Fibroblast of skin of scalp (primary cell): ENCODE results near the gene SRPK3.

ENCODE experiments used
- DNase-seq: peaks from one replicate; pipeline ENCODE4 v3.0.0-alpha.2; 2013

The SRPK3 gene

DNA sequence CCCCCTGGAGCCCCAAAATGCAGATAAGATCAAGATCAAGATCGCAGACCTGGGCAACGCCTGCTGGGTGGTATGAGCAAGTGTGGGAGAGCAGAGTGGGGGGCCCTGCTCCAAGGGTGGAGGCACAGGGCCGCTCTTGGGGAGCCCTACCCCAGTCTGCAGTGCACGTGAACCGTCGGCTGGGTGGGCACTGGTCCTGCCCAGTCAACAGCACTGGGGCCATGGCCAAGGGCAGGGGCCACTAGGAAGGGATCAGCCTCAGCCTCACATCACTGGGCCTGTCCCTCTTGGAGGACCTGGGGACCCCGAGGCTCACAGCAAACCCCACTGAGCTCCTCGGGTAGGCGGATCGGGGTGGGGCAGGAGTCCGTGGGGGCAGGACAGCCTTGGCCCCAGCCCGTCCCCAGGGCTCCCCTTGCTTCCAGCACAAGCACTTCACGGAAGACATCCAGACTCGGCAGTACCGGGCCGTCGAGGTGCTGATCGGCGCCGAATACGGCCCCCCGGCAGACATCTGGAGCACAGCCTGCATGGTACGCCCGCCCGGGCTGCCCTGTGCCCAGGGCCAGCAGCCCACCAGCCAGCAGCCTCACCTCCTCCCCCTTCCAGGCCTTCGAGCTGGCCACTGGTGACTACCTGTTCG lies 3.6 kb downstream of the SRPK3 start:
- no peak for DNase-seq

DNA sequence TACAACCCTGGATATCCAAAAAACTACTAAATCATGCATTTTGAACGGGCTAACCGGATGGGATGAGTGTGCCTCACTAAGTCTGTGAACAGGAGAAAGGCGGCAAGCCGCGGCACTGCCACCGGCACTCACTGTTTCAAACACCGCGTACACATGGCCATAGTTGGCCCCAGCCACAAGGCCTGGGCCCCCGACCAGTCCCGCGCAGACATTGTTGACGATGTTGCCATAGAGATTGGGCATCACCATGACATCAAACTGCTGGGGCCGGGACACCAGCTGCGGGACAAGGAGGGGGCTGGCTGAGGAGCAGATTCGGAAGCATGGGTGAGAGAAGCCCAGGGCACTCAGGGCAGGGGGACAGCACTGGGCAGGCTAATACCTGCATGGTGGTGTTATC lies 5.8 kb downstream of the SRPK3 start:
- DNase-seq = no peak

DNA sequence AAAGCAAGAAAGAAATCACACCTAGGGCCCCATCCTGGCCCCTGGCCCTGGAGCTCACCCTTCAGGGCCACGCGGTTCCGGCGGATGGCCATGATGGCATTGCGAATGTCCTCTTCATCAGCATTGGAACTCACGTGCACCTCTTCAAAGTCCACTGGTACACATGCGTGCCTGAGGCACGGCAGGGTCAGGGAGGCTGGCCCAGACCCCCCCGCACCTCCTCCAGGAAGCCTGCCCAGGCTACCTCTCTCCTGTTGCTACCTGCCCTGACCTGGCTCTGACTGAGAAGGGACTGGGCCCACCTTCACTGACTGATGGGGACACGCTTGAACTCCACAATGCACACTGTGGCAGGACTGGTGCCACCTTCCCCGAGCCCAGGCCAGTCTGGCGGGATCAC lies 8.8 kb downstream of the SRPK3 start:
- no peak for DNase-seq

DNA sequence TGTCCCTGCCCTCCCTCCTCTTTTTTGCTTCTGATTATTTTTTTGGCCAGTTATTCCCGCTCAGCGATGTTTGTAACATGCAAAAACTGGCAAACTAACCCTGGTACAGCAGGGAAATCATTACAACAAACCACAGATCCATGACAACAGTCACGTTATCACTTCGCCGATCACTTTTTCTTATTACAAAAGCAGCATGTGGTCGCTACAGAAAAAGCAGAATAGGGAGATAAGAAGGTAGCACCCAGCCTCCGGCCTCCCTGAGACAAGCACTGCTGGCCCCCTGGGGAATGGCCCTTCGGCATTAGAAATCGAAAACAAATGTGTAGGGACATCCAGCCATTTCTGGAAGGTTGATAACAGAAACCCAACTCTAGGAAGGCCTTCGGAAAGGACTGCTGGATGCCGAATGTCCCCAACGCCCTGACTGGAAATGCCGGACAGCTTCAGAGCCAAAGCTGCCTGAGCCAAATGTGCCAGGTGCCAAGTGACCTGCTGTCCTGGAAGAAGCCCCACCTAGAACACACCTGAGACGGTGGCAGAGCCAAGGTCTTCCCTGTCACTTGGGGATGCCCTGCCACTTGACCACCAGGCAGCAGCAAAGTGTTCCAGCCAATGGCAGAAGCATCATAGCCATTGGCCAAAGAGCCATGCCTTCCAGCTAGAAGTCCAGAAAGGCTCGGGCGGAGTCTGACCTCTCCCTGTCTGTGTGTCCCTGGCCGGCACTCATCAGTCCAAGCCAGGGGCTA lies 10.4 kb downstream of the SRPK3 start:
- no peak for DNase-seq

DNA sequence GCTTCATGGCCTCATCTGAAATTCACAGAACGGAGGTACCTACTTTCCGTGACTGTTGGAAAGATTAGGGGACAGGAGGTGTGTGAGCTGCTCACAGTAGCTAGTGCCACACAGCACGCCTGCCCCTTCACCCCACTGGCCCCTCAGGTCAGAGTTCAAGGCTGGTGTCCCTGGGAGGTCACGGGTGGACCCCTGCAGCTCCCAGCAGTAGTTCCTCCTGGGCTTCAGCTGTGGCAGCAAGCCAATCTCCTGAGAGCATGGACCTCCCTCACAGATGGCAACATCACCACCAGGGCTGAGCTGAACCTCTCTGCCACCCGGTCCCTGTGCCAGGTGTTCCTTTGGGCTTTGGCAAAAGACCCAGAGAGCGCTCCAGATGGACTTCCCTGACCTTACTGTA lies 11.5 kb downstream of the SRPK3 start:
- no peak for DNase-seq

DNA sequence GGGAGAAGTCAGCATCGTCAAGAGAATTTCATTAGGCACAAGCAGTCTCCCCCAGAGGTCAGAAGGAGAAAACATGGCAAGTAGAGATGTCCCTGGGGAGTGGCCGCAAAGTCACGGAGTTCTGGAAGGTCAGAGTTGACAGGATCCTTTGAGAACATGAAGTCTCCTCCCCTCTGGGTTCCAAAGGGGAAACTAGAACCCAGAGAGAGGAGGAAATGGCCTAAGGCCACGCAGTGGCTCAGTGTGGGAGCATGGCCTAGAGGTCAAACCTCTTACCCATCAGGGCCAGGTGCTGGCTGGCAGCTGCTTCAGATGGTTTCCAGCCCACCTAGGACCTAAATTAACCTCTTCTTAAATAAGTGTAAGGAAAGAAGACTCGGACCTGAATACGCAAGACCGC lies 12.4 kb downstream of the SRPK3 start:
- no peak for DNase-seq

DNA sequence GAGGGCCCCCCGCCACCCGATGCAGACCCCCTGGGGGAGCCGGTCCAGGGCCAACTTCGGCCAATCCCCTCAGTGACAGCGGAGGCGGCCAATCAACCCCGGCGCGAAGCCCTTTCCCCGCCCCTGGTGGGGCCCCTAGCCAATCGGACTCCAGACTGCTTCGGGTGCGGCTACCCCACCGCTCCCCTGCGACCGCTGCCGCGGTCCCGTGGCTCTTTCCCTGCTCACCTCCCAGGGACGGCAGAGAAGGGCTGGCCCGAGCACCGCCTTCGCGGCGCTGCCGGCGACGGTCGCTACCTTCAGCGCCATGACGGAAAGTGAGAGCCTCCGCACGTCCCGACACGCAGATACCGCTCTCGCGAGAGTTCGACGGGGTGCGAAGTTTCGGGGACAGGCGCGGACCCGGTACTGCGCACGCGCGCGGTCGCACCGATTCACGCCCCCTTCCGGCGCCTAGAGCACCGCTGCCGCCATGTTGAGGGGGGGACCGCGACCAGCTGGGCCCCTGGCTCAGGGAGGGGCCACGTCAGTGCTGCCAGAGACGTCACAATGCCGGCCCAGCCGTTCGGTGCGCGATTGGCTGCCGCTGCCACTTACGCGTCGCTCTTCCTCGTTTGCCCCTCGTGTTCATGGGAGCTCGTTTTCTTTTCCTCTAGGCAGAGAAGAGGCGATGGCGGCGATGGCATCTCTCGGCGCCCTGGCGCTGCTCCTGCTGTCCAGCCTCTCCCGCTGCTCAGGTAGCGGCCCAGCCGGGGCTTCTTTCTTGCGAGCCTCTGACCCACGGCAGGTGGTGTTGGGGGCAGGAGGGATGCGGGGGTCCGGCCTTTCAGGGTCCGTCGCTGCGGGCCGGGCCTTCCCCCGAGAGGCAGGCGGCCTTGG lies 13.4 kb downstream of the SRPK3 start, which contains the start of the genes IDH3G and SSR4:
Gene IDH3G (minus strand): TSS at position 358 of the 879 bp plus-strand sequence. CDS start 49 bp downstream, at position 309.
Gene SSR4 (plus strand): TSS at position 651 of the 879 bp plus-strand sequence. CDS start 20 bp downstream, at position 671.
- DNase-seq = peak; percentile 95

DNA sequence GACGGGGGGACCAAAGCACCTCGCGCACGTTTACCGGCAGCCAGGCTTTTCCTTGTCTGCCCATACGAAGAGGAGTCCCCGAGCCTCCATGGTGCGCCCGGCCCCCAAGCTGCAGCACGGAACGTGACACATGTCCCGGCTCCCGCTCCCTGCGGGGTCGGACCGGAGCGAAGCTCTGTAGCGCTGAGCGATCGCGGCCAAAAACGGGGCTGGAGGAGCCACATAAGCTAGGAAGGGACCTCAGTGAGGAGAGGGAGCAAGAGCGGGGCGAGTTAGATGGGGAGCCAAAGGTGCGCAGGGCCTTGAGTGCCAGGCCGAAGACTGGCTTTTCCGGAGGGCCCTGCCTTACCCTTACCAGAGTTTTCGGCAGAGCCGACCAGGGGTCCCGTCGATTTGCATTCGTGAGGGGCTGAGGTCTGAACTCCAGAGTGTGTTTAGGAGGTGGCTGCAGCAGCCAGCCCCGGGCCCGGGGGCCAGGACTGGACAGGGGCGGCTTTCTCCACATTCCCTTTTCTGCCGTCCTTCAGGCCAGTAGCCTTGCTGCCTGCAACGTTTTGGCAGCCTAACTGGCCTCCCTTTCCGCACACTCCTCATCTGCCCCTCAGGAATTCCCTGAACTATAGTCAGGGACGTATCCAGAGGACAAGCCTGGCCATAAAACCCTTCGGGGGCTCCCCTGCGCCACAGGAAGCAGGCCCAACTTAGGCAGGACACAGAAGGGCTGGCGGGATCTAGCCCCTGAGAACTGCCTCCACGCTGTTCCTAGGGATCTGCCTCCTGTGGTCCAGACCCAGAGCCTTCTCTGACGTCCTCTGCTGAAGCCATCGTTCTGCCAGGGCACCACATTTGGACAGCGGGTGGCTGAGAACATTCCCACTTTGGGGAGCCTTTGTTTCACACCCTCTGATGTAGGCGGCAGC lies 14.3 kb downstream of the SRPK3 start:
- DNase-seq = no peak

DNA sequence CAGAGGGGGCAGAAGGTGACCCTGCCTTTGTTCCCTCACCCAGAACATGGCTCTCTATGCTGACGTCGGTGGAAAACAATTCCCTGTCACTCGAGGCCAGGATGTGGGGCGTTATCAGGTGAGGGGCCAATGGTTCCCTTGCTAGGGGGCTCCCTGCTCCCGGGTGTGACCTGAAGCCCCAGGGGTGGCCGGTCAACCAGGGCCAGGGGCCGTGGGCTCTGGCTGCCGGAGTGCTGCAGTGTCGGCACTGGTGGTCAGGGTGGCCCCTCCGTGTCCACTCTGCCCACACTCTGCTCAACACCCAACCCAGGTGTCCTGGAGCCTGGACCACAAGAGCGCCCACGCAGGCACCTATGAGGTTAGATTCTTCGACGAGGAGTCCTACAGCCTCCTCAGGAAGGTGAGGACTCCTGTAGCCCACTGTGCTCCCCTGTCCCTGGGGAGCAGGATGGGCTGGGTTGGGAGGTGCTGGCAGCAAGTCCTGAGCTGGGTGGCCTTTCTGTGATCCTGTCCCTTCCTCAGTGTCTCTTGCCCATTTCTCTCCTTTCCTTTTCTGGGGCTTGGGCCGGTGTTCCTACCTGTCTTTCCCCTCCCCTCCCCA lies 16.7 kb downstream of the SRPK3 start:
- no peak for DNase-seq

DNA sequence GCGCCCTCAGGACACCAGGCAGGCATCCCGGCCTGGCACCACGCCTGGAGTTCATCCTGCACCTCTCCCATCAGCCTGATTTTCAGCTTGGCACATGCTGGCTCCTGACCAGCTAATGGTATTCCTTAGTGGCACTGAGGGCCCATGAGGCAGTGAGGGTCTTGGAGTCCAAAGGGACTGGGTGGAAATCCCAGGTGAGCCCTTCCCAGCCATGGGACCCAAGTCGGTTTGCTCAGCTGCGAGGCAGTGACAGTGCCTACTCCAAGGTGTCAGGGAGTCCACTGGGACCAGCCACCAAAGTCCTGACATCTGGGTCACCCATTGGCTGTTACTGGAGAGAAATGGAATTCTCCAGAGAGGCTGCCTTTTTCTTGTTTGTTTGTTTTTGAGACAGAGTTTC lies 18.5 kb downstream of the SRPK3 start:
- DNase-seq = no peak

DNA sequence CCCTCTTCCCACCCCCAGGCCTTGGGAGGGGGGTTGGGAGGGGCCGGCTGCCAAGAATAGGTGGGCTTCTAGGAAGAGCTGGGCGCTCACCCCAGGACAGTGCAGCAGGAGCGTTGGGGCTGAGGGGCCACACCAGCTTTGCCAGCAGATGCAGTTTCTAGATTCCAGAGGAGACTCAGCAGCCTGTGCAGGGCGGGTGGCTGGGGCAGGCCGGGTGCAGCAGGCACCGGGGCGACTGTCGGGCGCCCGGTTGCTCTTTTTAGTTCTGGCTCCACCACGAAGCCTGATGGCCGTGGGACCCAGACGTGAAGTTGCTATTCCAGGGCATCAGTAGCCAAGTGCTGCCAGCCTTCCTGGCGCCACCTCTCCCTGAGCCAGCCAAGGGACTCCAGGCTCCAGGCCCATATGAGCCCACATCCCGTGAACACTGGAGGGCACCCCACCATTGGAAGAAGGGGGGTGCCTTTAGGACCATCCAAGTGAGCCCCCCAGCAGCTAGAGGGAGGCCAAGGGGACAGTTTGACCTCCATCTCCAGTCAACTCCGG lies 19.4 kb downstream of the SRPK3 start:
- DNase-seq = no peak

DNA sequence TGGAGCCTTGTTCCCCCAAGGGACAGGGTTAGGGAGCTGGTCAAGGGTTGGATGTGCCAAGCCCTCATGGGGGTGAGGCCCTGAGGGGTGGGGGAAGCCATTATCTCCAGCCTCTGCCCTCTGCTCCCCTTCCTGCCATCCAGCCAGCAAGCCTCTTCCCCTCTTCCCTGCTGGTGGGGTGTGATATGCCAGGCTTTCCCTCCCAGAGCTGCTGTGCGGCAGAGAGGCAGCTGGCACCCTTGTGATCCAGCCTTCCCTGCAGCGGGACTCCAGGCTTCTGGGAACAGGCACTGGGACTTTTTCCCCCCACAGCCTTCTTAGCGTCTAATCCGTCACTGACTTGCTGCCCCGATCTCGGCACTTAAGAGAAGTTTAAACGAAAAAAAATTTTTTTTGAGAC lies 19.9 kb downstream of the SRPK3 start:
- no peak for DNase-seq

DNA sequence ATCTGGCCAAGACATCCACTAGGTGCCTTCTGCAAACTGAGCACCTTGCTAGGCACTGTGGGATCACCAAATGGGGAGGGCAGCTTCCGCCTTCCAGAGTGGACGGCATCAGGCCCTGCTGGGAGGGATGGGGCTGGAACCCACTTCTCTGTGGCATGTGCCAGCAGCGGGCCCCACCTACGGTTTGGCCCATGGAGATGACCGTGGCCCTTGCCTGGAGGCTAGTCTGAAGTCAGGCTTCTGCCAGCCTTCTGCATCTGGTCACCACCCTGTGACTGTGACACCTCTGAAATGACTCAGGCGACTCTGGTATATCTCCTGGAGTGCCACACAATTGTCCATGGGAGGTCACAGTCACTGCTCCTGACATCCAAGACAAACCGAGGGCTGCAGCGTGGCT lies 20.8 kb downstream of the SRPK3 start:
- no peak for DNase-seq

DNA sequence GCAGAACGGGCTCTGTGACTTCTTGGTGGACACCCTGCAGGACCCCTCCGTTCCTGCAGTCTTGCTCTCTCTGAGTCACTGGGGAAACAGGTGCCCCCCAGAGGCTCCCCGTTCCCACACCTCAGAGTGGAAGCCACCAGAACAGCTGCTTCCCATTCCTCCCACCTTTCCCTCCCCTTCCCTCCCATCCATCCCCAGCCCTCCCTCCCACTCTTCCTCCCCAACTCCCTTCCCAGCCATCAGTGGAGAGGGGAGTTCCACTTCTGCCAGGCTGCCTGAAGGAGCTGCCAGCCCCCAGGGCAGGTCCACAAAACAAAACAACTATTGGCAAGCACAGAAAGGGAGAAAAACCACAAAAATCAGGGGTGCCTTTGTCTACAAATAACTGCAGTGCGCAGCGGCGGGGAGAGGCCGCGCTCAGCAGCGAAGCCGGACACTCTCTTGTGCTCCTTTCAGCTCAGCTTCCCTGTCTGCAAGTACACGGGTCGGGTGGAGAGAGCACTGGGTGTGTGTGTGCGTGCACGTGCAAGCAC lies 21.7 kb downstream of the SRPK3 start:
- no peak for DNase-seq

DNA sequence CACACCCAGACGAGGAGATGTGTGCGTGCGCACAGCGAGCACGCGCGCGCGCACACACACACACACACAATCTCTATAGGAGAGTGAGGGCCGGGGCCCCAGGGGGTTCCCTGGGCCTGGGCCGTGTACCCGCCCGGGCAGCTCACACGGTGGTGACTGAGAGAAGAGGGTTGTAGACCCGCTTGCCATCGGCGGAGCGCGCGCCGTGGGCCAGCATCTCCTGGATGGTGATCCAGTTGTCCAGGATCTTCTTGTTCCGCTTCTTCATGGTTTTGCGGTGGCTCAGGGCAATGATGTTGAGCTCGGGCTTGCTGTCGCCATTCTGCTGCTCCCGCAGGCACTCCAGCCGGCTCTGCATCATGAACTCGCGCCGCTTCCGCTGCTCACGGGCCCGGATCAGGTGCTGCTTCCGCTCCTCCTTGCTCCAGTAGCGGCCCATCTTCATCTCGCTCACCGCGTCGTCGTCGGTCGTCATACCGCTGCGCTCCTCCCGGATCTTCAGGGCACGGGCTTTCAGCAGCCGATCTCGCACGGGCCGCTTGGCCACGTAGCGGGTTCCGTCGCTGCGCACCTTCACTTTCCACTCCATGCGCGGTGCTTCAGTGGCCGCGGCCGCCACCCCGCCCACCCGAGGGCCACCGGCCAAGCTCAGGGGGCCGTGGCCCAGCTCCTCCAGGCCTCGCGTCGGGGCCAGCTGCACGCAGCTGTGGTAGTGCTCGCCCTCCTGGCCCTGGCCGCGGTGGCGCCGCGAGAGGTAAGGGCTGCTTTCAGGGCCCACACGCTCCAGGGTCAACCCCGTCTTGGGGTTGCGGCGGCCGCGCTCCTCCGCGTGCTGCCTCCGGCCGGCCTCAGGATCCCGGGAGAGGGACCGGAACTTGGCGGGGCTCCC lies 22.6 kb downstream of the SRPK3 start:
- DNase-seq = no peak

DNA sequence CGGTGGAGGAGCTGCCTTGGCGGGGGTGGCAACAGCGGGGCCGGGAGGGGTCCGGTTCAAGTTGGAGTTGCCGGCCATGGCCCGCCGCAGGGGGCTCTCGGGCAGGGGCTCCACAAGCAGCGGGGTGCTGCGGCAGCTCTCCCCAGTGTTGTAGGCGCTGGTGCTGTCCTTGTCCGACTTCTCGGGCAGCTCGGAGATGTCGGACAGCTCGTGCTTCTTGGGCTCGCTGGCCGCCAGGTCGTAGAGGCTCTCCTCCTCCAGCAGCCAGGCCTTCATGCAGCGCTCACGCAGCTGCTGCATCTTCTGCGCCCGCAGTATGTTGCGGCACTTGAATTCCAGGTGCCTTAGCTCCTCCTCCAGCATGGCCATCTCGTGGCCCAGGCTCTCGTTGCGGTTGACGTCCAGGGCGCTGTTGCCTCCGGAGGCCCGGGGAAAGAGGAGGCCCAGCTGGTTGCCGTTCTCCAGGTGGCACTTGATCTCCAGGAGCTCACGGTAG lies 23.3 kb downstream of the SRPK3 start:
- DNase-seq = no peak

DNA sequence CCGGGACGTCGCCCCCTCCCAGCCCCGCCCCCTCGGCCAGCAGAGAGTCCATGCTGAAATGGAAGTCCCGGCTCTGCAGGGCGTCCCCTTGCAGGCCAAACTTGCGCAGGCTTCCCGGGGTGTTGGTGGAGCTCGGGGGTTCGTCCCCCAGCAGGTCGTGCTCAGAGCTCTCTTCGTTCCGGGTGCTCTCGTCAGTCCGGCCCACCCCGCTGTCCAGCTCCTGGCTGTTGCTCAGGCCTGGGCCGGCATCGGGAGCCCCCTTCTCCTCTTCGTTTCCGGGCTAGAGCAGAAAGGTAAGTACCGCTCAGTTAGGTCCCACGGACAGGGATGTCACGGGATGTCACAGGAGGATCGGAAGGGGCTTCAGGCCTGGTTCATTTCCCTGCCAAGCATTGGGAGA lies 23.8 kb downstream of the SRPK3 start:
- DNase-seq = no peak

DNA sequence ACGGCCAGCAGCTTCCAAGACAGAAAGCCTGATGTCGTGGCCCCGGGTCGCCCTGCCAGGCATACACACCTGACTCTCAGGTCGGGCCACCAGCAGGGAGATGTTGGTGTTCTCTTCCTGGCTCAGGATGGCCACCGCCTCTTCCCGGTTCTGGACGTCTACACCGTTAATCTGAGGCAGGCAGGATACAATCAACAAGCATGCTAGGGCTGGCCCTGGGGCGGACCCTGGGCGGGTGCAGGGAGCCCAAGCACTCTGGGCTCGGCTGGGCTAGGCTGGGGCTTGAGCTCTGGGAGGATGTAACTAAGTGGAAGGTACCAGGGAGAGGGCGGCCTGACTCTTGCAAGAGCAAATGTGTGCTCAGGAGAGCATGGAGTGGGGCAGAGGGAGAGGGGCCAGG lies 24.6 kb downstream of the SRPK3 start:
- no peak for DNase-seq

DNA sequence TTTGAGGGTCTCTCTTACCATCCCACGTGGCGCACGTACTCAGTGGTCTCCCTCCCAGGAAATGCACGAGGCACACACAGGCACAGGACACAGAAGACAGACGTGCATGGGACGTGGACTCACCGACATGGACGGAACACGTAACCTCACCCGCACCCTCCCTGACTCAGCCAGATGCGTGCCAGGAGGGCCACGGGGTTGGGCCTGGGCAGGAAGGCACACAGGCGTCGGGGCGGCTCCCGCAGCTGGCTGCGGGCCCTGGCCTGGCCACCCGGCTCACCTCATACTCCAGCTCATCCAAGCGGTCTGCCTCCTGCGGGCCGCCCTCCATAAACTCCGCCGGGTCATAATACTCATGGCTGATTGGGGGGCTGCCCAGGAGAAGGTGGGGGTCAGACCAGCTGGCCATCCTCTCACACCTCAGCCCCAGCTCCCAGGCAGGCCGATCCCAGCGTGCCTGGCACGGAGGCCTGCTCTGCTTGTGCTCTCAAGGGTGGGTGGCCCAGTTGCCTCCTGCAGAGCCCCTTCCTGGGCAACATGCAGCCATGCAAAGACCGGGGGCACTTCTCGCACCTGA lies 26.2 kb downstream of the SRPK3 start:
- DNase-seq = no peak

DNA sequence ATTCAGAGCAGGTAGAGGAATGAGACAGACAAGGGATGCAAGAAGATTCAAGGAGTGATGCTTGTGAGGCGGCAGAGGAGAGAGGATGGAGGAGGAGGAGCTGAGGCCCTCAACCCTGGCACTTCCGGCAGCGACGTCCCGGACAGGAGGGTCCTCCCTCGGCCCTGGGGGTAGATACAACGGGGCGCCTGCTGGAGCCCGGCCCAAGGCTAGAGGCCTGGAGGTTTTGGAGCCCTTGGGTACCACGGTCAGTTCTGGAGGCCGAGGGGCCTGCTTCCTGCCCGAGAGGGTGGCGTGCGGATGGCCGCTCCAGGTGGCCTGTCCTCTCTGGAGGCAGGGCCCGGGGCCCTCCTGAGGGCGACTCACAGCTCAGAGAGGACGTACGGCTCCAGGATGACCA lies 27.1 kb downstream of the SRPK3 start:
- no peak for DNase-seq
